Measurements from ENCODE around the gene UBE2Q2.

The UBE2Q2 gene

DNA sequence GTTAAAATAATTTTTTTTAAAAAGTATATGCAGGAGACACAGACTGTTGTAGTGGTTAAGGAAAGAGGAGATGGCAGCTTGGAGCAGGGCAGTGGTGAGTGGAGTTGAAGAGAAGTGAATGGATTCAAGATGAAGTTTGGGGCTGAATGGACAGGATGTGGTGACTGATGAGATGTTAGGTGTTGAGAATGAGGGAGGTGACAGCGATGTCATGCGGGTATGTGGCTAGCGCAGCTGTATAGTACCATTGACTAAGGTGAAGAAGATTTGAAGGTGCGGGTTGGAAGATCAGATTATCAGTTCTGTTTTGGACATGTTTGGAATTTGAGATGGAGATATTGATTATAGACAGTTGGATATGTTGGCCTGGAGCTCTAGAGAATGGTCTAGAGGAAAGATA lies 80.5 kb downstream of the UBE2Q2 start:
- H3K27ac ChIP-seq (ENCODE audit: low read length), result no peak overlapping the region
- H3K36me3 ChIP-seq (replicated peaks; ENCODE audit: low read depth, low read length), result peaks cover 19% of the 10 kb centered on the region
- H3K79me2 ChIP-seq (ENCODE audit: low read length), result peaks cover 6% of the 10 kb centered on the region; the same call in 1 of the 2 replicates
- H3K27me3 ChIP-seq (ENCODE audit: low read depth, low read length), result no peaks in the 10 kb centered on the region
- peaks cover 17% of the 10 kb centered on the region for H3K4me1 ChIP-seq (ENCODE audit: low read length)
- TF ChIP-seq EZH2phosphoT487 (IDR thresholded peaks at IDR 0.05; ENCODE audit: low read depth) (no peak), CTCF (IDR thresholded peaks at IDR 0.05; ENCODE audit: low read depth, low read length) (no peak)
- no peak overlapping the region for H3K4me2 ChIP-seq (ENCODE audit: low read length)
- no peak overlapping the region for H3K9ac ChIP-seq (ENCODE audit: low read length)
- H4K20me1 ChIP-seq (ENCODE audit: insufficient read depth, low read length), result peaks cover 45% of the 10 kb centered on the region
- no peak overlapping the region for H3K4me3 ChIP-seq (ENCODE audit: low read length)
- H3K9me3 ChIP-seq (ENCODE audit: insufficient read depth, low read length), result no peaks in the 10 kb centered on the region
- no peak overlapping the region for H2AFZ ChIP-seq (ENCODE audit: low read depth, low read length)

DNA sequence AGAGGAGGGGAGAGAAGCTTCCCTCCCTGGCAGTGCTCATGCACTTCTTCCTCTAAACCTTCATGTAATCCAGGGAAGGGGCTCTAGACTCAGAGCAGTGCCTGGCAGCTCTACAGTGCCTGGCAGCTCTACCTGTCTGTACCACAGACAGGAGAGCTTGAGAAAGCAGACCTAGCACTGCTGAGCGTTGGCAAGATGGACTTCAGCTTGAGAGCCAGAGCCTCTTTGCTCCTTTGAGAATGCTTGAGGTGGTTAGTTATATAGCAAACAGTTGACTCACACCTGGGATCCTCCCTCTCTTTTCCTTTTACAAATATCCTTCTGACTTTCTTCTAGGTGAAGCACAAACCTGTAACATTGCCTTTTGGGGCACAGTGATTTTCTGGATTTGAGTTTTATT lies 81.3 kb downstream of the UBE2Q2 start:
- Histone ChIP-seq H3K9me3 (ENCODE audit: insufficient read depth, low read length) (no peaks in the 10 kb centered on the region), H3K4me2 (ENCODE audit: low read length) (no peak overlapping the region), H3K27ac (ENCODE audit: low read length) (no peak overlapping the region), H2AFZ (ENCODE audit: low read depth, low read length) (no peak overlapping the region), H3K36me3 (replicated peaks; ENCODE audit: low read depth, low read length) (peaks cover 16% of the 10 kb centered on the region), H3K9ac (ENCODE audit: low read length) (no peak overlapping the region), H3K4me1 (ENCODE audit: low read length) (peaks cover 20% of the 10 kb centered on the region), H3K79me2 (ENCODE audit: low read length) (peaks cover 6% of the 10 kb centered on the region; the same call in 1 of the 2 replicates), H3K4me3 (ENCODE audit: low read length) (no peak overlapping the region), H4K20me1 (ENCODE audit: insufficient read depth, low read length) (peaks cover 49% of the 10 kb centered on the region), H3K27me3 (ENCODE audit: low read depth, low read length) (no peaks in the 10 kb centered on the region)
- TF ChIP-seq CTCF (IDR thresholded peaks at IDR 0.05; ENCODE audit: low read depth, low read length) (no peak), EZH2phosphoT487 (IDR thresholded peaks at IDR 0.05; ENCODE audit: low read depth) (no peak)

GRCh38 chr15:75925440-75925839 lies 82.2 kb downstream of the UBE2Q2 start:
- peaks cover 49% of the 10 kb centered on the region for H4K20me1 ChIP-seq (ENCODE audit: insufficient read depth, low read length)
- H3K36me3 ChIP-seq (replicated peaks; ENCODE audit: low read depth, low read length), result peaks cover 21% of the 10 kb centered on the region
- peaks cover 6% of the 10 kb centered on the region; the same call in 1 of the 2 replicates for H3K79me2 ChIP-seq (ENCODE audit: low read length)
- no peaks in the 10 kb centered on the region for H3K9me3 ChIP-seq (ENCODE audit: insufficient read depth, low read length)
- no peak overlapping the region for H2AFZ ChIP-seq (ENCODE audit: low read depth, low read length)
- H3K9ac ChIP-seq (ENCODE audit: low read length), result no peak overlapping the region
- H3K4me2 ChIP-seq (ENCODE audit: low read length), result no peak overlapping the region
- no peak overlapping the region for H3K27ac ChIP-seq (ENCODE audit: low read length)
- peaks cover 20% of the 10 kb centered on the region for H3K4me1 ChIP-seq (ENCODE audit: low read length)
- no peak overlapping the region for H3K4me3 ChIP-seq (ENCODE audit: low read length)
- no peak for TF ChIP-seq CTCF (IDR thresholded peaks at IDR 0.05; ENCODE audit: low read depth, low read length)
- H3K27me3 ChIP-seq (ENCODE audit: low read depth, low read length), result no peaks in the 10 kb centered on the region

GRCh38 chr15:75926931-75927330 lies 83.7 kb downstream of the UBE2Q2 start:
- no peak overlapping the region for H3K4me2 ChIP-seq (ENCODE audit: low read length)
- peaks cover 50% of the 10 kb centered on the region for H4K20me1 ChIP-seq (ENCODE audit: insufficient read depth, low read length)
- H3K4me1 ChIP-seq (ENCODE audit: low read length), result peaks cover 20% of the 10 kb centered on the region

More at GRCh38 chr15:75926931-75927330, 83.7 kb downstream of the UBE2Q2 start:
- Histone ChIP-seq H3K27me3 (ENCODE audit: low read depth, low read length) (no peaks in the 10 kb centered on the region), H3K9me3 (ENCODE audit: insufficient read depth, low read length) (no peaks in the 10 kb centered on the region), H2AFZ (ENCODE audit: low read depth, low read length) (no peak overlapping the region), H3K79me2 (ENCODE audit: low read length) (peaks cover 6% of the 10 kb centered on the region; the same call in 1 of the 2 replicates), H3K27ac (ENCODE audit: low read length) (no peak overlapping the region), H3K4me3 (ENCODE audit: low read length) (no peak overlapping the region), H3K9ac (ENCODE audit: low read length) (no peak overlapping the region), H3K36me3 (replicated peaks; ENCODE audit: low read depth, low read length) (peaks cover 29% of the 10 kb centered on the region)
- no peak for TF ChIP-seq CTCF (IDR thresholded peaks at IDR 0.05; ENCODE audit: low read depth, low read length)
- no peak for TF ChIP-seq EZH2phosphoT487 (IDR thresholded peaks at IDR 0.05; ENCODE audit: low read depth)
